HuH-7.5 (cell line): Measurements from ENCODE around the gene PGAM5.
"Not testable (repeated sequence)": the region's sequence is repeated elsewhere in the genome, so short reads cannot be mapped to it uniquely, and the experiment has no call there.

Experiments used
- DNase-seq: peaks from one replicate; pipeline ENCODE4 v3.0.0; 2011; ENCODE audit warnings: low spot score

The PGAM5 gene

GRCh38 chr12:132753670-132754069 lies 43.0 kb downstream of the PGAM5 start:
- not testable (repeated sequence) for DNase-seq

- no peak for DNase-seq
Measured at GRCh38 chr12:132754160-132754932, 43.7 kb downstream of the PGAM5 start.

GRCh38 chr12:132758825-132759224 lies 48.2 kb downstream of the PGAM5 start:
- DNase-seq, result not testable (repeated sequence)

GRCh38 chr12:132759359-132759758 lies 48.7 kb downstream of the PGAM5 start:
- DNase-seq, result no peak

- DNase-seq, result peak; percentile 58
Measured at GRCh38 chr12:132761032-132761920, 50.6 kb downstream of the PGAM5 start, which contains the start of gene ANKLE2. ANKLE2 (minus strand) TSS chr12:132761832; CDS start chr12:132761798, 34 bp downstream.

GRCh38 chr12:132761921-132762583 lies 51.4 kb downstream of the PGAM5 start:
- DNase-seq, result peak; percentile 91

GRCh38 chr12:132764231-132764630 lies 53.6 kb downstream of the PGAM5 start:
- DNase-seq, result no peak

GRCh38 chr12:132765361-132765760 lies 54.7 kb downstream of the PGAM5 start:
- no peak for DNase-seq

GRCh38 chr12:132766380-132767085 lies 55.9 kb downstream of the PGAM5 start:
- no peak for DNase-seq

GRCh38 chr12:132771126-132771838 lies 60.6 kb downstream of the PGAM5 start:
- DNase-seq, result no peak
